Naive B cell (primary cell): ENCODE data around the gene CXCL14. TPM values are rescaled to one million over a fixed set of nuclear protein-coding genes. Genes with fewer than 3 reads are reported as not detected.
"Not testable (repeated sequence)": the region's sequence is repeated elsewhere in the genome, so short reads cannot be mapped to it uniquely, and the experiment has no call there.

Source experiments
- ATAC-seq, 2 donors: fragments of 150-1000 bp; cut with Tn5 transposase; 2 replicates each; pipeline ENCODE4 v1.10.0; 2021; ENCODE audit warnings: low read depth in 2 of 2, mild to moderate bottlenecking in 2 of 2, moderate library complexity in 2 of 2
- DNase-seq: peaks from one replicate; pipeline ENCODE4 v3.0.0; 2022
- H3K27ac Mint-ChIP-seq, 6 donors: one replicate each; pipeline ENCODE4 v1.8.0; 2020 to 2022; ENCODE audit warnings: mild to moderate bottlenecking in 6 of 6, mixed read lengths in 6 of 6, moderate library complexity in 5 of 6, inconsistent platforms in 2 of 6
- H3K27me3 Mint-ChIP-seq, 3 donors: one replicate each; pipeline ENCODE4 v1.8.0; 2021 to 2022; ENCODE audit warnings: mixed read lengths in 3 of 3, mild to moderate bottlenecking in 1 of 3
- H3K36me3 Mint-ChIP-seq, 2 donors: one replicate each; pipeline ENCODE4 v1.8.0; 2020 to 2022; ENCODE audit warnings: mixed read lengths in 2 of 2, inconsistent platforms in 1 of 2, mild to moderate bottlenecking in 1 of 2
- H3K4me1 Mint-ChIP-seq, 3 donors: one replicate each; pipeline ENCODE4 v1.8.0; 2020 to 2022; ENCODE audit warnings: mixed read lengths in 3 of 3, inconsistent platforms in 1 of 3, mild to moderate bottlenecking in 1 of 3, moderate library complexity in 1 of 3
- H3K4me3 Mint-ChIP-seq, 8 donors: one replicate each; pipeline ENCODE4 v1.8.0; 2020 to 2022; ENCODE audit warnings: mild to moderate bottlenecking in 8 of 8, mixed read lengths in 8 of 8, moderate library complexity in 8 of 8, inconsistent platforms in 2 of 8
- H3K9me3 Mint-ChIP-seq, 7 donors: one replicate each; pipeline ENCODE4 v1.8.0; 2020 to 2022; ENCODE audit warnings: mixed read lengths in 7 of 7, mild to moderate bottlenecking in 5 of 7, inconsistent platforms in 2 of 7, moderate library complexity in 1 of 7
- polyA plus RNA-seq, 6 donors: library from polyadenylated mRNA; unstranded; fragments of 300-500 nt; fragmentation: Illumina TruSeq; gene quantifications; one replicate each; pipeline ENCODE4 v1.2.3, GENCODE V29; 2021; ENCODE audit warnings: low read depth in 6 of 6

Gene CXCL14
- polyA plus RNA-seq, 6 donors from 2014 or later, result not detected

DNA sequence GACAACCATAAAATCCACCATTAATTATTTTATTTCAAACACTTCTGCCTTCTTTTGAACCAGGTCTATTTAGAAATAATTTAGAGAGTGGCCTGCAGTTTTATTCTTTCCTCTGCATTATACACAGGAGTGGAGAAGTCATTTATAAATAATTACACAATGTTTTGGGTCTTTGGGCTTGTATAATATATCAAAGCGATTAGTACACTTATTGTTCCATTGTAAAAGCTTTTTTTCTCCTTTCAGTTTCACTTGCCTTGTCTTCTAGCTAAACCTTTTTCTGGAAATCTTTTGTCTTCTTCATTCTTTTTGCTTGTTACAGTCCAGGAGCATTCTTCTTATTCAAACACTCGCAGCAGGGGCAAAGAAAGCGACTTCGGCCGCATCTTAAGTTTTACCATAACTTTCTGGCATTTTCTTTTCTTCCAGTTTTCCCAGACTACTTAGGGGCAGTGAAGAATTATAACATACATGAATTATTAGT lies 35.7 kb downstream of the CXCL14 start:
- peaks cover 0 to 4% (median 0%) of the 10 kb centered on the region in 7 donors for H3K9me3 Mint-ChIP-seq
- peaks cover 76 to 91% (median 91%) of the 10 kb centered on the region in 3 donors for H3K27me3 Mint-ChIP-seq
- DNase-seq (no peak), ATAC-seq (no peak)
- peak overlapping the region; percentile 77 to 89 (median 84) for H3K4me3 Mint-ChIP-seq
- peak overlapping the region in 3 of 6 donors; percentile 8 to 73 (median 8) for H3K27ac Mint-ChIP-seq
- peaks cover 8 to 21% (median 18%) of the 10 kb centered on the region in 3 donors for H3K4me1 Mint-ChIP-seq
- H3K36me3 Mint-ChIP-seq, result no peaks in the 10 kb centered on the region

DNA sequence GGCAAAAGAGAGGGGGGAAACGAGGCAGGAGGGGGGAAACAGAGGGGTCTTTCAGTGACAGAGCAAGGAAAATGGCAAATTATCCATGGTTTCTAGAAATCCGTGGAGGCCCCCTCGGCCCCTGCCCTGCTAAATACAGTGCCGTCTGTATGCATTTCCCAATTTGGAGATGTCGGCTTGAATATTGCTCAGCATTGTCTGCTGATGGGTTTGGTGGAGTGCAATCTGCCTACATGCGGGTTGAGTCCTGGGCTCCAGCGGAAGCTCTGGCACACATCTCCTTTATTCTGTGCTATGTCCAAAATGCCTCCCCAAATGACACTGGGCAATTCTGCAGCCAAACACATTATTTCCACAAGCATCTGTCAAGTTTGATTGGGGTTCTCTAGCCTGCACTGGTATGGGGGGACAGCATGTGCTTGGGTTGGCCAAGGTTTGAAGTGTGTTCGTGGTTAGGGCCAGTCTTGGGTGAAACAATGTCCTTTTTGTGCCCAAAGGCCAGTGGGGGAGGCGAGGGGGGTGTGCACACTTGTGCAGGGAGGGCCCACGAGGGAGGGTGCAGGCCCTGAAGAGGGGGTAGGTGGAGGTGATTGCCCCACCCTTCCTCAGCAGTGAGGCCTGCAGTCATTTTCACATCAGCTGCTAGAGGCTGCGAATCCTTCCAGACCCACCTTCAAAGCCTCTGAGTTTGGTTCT lies 36.8 kb downstream of the CXCL14 start:
- no peak overlapping the region for H3K27ac Mint-ChIP-seq
- no peaks in the 10 kb centered on the region for H3K36me3 Mint-ChIP-seq
- DNase-seq (no peak), ATAC-seq (no peak)
- peaks cover 0 to 2% (median 0%) of the 10 kb centered on the region in 7 donors for H3K9me3 Mint-ChIP-seq
- H3K4me1 Mint-ChIP-seq, result peaks cover 8 to 21% (median 19%) of the 10 kb centered on the region in 3 donors
- peak overlapping the region in 2 of 8 donors; percentile 25 to 50 for H3K4me3 Mint-ChIP-seq
- H3K27me3 Mint-ChIP-seq, result peaks cover 79 to 91% (median 91%) of the 10 kb centered on the region in 3 donors

DNA sequence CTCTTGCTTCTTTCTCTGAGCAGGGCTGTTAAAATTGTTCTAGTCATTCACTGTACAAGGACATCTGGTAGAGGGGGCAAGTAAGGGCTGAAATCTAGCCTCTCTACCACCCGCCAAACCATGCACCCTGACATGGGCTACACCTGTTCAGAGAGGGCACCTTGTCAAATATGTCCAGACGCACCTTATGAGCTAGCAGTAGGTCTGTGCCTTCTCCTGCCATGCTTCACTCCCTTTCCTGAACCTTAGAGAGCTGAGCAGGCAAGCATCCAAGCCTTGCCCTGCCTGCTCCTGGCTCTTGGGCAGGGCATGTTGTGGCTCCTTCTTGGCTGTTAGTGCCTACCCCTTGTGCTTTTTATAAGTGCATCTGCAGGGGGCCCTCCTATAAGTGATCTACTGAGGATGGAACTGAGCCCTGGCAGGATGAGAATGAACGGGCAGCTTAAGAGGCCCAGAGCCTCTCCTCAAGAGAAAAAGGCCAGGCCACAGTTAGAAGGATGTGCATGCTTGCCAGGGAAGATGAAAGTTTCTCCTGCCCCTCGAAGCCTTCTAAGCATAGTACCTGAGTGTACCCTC lies 39.3 kb downstream of the CXCL14 start:
- peaks cover 71 to 89% (median 85%) of the 10 kb centered on the region in 3 donors for H3K27me3 Mint-ChIP-seq
- H3K9me3 Mint-ChIP-seq, result peaks cover 0 to 4% (median 0%) of the 10 kb centered on the region in 7 donors
- no peak for ATAC-seq

DNA sequence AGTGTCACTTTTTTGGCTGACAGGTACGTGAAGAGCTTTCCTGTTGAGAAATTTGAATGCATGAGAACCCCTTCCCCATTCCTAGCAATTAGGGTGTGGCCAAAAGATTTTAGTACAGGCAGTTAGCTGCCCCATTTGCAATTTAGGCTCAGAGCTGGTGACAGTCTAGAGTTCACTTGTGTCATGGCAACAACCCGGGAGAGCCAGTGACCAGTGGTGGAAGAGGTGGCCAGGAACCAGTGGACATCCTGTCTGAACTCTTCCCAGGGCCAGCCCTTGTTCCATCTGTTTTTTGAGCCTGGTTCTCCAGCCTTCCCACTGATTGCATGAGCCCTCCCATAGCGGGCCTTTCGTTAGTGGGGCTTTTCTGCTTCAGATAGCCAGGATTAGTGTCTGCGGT lies 40.5 kb downstream of the CXCL14 start:
- H3K9me3 Mint-ChIP-seq, result peaks cover 0 to 3% (median 0%) of the 10 kb centered on the region in 7 donors
- DNase-seq, result no peak
- peaks cover 0 to 7% of the 10 kb centered on the region in 2 donors for H3K36me3 Mint-ChIP-seq
- H3K27me3 Mint-ChIP-seq, result peaks cover 76 to 92% (median 88%) of the 10 kb centered on the region in 3 donors
- ATAC-seq, result no peak
- H3K4me1 Mint-ChIP-seq, result peaks cover 8 to 17% (median 10%) of the 10 kb centered on the region in 3 donors
- H3K27ac Mint-ChIP-seq, result no peak overlapping the region
- H3K4me3 Mint-ChIP-seq, result no peak overlapping the region

More for the DNA sequence above, 39.3 kb downstream of the CXCL14 start:
- no peak for DNase-seq
- H3K4me3 Mint-ChIP-seq, result peak overlapping the region in 1 of 8 donors; percentile 48
- H3K36me3 Mint-ChIP-seq, result peaks cover 0 to 6% of the 10 kb centered on the region in 2 donors
- no peak overlapping the region for H3K27ac Mint-ChIP-seq
- H3K4me1 Mint-ChIP-seq, result peaks cover 12 to 20% (median 18%) of the 10 kb centered on the region in 3 donors

DNA sequence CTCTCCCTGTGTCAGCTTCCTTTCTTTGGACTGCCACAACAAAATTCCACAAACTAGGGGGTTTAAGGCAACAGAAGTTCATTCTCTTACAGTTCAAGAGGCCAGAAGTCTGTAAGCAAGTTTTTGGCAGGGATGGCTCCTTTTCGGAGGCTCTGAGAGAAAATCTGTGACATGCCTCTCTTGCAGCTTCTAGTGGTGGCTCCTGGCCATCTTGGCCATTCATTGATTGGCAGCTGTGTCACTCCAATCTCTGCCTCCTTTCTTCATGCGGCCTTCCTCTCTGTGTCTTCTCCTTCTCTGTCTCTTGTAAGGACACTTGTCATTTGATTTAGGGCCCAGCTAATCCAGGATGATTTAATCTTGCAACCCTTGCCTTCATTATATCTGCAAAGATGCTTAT lies 41.0 kb downstream of the CXCL14 start:
- Mint-ChIP-seq H3K36me3 (peaks cover 0 to 7% of the 10 kb centered on the region in 2 donors), H3K27ac (no peak overlapping the region), H3K4me1 (peaks cover 5 to 13% (median 6%) of the 10 kb centered on the region in 3 donors), H3K9me3 (peaks cover 0 to 3% (median 0%) of the 10 kb centered on the region in 7 donors), H3K4me3 (no peak overlapping the region), H3K27me3 (peaks cover 75 to 92% (median 88%) of the 10 kb centered on the region in 3 donors)
- no peak for ATAC-seq
- DNase-seq, result no peak

DNA sequence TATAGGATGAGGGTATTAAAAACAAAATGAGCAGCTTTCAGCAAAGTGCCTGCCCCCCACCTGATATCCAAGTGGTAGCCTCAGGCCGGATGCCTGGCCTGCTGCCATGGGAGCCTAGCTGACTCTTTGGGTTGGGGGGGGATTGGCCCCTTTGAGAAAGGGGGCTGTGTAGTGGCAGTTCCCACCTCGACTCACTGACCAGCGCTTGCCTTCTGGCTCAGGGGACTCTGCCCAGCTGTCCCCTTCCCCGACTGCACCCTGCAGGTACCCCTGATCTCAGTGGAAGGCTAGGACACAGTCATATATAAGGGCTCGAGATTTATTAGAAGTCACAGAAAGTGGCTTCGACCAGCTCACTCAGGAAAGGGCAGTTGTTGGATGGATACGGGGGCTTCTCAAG lies 41.5 kb downstream of the CXCL14 start:
- no peak for ATAC-seq
- Mint-ChIP-seq H3K4me3 (peak overlapping the region in 3 of 8 donors; percentile 21 to 47 (median 36)), H3K4me1 (peaks cover 5 to 13% (median 6%) of the 10 kb centered on the region in 3 donors), H3K27me3 (peaks cover 79 to 96% (median 91%) of the 10 kb centered on the region in 3 donors), H3K9me3 (peaks cover 0 to 3% (median 0%) of the 10 kb centered on the region in 7 donors), H3K27ac (peak overlapping the region in 1 of 6 donors; percentile 65), H3K36me3 (peaks cover 0 to 7% of the 10 kb centered on the region in 2 donors)
- no peak for DNase-seq

DNA sequence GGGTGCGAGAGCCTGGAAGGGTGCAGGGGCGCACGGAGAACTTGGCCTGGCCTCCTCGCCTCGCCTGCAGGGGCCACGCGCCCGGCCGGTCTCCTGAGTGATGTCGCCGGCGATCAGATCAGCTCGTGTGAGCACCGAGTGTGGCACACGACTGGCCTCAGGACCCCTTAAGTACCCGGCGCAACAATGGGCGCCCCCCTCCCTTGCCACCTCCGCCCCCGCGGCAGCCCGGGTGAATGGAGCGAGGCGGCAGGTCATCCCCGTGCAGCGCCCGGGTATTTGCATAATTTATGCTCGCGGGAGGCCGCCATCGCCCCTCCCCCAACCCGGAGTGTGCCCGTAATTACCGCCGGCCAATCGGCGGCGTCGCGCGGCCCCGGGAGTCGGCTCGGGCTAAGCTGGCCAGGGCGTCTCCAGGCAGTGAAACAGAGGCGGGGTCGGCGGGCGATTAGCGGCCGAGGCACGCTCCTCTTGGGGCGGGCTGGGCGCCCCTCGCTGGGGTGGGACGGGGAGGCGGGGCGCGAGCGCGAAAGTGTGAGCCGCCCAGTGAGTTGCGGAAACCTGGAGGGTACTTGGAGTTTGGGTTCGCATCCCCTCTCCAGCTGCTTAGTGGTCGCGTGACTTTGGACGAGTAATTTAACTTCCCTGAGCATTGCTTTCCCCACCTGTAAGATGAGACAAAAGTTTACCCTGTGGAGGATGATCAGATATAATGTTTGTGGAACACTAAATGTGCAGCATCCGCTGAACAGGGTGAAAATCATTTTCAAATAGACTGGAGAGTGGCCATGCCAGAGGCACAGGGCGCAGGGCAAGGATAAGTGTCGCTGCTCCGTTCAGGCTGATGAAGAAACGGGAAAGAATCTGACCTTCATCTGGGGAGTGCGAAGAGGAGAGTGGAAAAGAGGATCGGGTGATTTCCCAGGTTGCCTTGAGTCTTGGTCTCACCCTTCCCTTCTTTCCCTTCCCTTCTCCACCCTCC lies 42.7 kb downstream of the CXCL14 start, which contains the start of gene NEUROG1:
Gene NEUROG1, minus strand, starts transcription at position 145 of the 982 bp plus-strand sequence. CDS start 274 bp downstream, outside the sequence.
- Mint-ChIP-seq H3K4me3 (peak within 1 kb of the TSS in 5 of 8 donors; percentile 51 to 81 (median 68)), H3K27me3 (peaks cover 84 to 91% (median 91%) of the 10 kb centered on the region in 3 donors), H3K36me3 (peaks cover 0 to 7% of the 10 kb centered on the region in 2 donors), H3K27ac (peak within 1 kb of the TSS in 1 of 6 donors; percentile 63), H3K4me1 (peaks cover 5 to 13% (median 6%) of the 10 kb centered on the region in 3 donors), H3K9me3 (peaks cover 0 to 3% (median 0%) of the 10 kb centered on the region in 7 donors)
- ATAC-seq (no peak), DNase-seq (no peak)

DNA sequence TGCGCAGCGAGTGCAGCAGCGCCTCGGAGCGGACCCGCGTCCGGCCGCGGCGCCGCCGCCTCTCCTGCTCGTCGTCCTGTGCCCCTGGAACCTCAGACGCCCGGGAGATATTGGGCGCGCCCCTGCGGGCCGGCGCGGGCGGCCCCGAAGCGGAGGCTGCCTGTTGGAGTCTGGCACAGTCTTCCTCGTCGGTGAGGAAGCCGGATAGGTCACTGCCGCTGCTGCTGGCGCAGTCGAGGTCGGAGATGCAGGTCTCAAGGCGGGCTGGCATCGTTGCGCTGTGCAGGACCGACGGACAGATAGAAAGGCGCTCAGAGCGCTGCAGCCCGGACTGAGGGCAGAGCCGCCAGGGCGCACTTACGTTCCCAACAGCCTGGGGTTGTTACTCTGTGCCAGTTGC lies 43.4 kb downstream of the CXCL14 start:
- Mint-ChIP-seq H3K27me3 (peaks cover 83 to 91% (median 91%) of the 10 kb centered on the region in 3 donors), H3K36me3 (peaks cover 0 to 7% of the 10 kb centered on the region in 2 donors), H3K27ac (no peak overlapping the region), H3K4me3 (peak overlapping the region in 2 of 8 donors; percentile 47 to 51), H3K4me1 (peaks cover 5 to 13% (median 6%) of the 10 kb centered on the region in 3 donors), H3K9me3 (peaks cover 0 to 6% (median 2%) of the 10 kb centered on the region in 7 donors)
- DNase-seq (no peak), ATAC-seq (no peak)

DNA sequence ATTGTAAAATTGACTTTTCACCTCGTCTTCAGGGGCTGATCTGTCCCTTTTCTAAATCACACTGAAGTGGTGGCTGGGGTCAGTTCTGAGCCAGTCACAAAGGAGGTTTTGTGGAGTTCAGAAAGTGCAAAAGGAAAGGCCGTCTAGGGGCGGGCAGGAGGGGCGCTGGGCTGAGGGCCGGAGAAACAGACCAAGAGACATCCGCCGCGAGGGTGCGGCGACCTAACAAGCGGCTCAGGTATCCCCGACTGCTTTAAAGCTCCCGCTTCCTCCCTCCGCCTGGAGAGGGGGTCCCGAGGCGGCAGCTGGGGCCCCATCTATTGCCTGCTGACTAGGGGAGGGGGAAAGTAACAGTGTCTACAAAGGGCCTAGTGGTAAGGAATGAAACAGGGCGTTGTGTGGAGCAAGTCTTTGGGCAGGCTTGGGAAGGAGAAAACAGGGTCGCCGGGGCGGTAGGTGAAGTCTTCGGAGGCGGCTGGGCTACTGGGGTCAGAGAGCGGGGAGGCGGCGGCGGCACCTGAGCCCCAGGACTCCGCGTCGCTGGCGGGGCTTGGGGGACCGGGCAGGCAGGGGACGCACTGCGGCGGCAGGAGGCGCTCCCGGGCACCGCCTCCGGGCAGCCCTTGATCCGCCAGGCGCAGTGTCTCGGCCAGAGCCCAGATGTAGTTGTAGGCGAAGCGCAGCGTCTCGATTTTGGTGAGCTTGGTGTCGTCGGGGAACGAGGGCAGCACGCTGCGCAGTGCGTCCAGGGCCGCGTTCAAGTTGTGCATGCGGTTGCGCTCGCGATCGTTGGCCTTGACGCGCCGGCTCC lies 44.0 kb downstream of the CXCL14 start:
- Mint-ChIP-seq H3K4me3 (peak overlapping the region in 5 of 8 donors; percentile 51 to 81 (median 63)), H3K27ac (peak overlapping the region in 1 of 6 donors; percentile 63), H3K9me3 (peaks cover 0 to 11% (median 5%) of the 10 kb centered on the region in 7 donors), H3K4me1 (peaks cover 5 to 13% (median 6%) of the 10 kb centered on the region in 3 donors), H3K27me3 (peaks cover 83 to 92% (median 91%) of the 10 kb centered on the region in 3 donors), H3K36me3 (peaks cover 0 to 13% of the 10 kb centered on the region in 2 donors)
- no peak for ATAC-seq
- no peak for DNase-seq

DNA sequence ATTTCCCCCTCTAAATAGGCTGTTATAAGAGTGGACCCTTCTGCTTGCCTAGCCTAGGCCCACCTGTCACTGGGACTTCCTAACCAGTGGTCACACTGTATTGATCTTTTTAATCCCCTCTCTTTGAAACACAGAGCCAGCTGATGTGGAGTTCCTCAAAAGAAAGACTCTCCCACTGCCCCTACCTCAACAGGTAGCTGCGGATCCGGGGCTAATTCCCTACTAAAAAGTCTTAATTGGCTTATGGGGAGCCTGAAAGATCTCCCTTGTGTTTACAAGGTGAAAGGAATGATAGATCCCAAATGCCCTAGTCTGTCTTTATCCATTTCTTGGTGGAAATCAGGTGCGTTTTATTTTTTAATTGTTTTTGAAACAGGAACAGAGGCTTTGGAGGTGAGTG lies 45.0 kb downstream of the CXCL14 start:
- H3K27ac Mint-ChIP-seq, result no peak overlapping the region
- H3K27me3 Mint-ChIP-seq, result peaks cover 73 to 92% (median 82%) of the 10 kb centered on the region in 3 donors
- peaks cover 0 to 11% (median 5%) of the 10 kb centered on the region in 7 donors for H3K9me3 Mint-ChIP-seq
- ATAC-seq, result no peak
- H3K36me3 Mint-ChIP-seq, result peaks cover 0 to 15% of the 10 kb centered on the region in 2 donors
- DNase-seq, result no peak
- peaks cover 5 to 13% (median 6%) of the 10 kb centered on the region in 3 donors for H3K4me1 Mint-ChIP-seq
- peak overlapping the region in 1 of 8 donors; percentile 57 for H3K4me3 Mint-ChIP-seq

DNA sequence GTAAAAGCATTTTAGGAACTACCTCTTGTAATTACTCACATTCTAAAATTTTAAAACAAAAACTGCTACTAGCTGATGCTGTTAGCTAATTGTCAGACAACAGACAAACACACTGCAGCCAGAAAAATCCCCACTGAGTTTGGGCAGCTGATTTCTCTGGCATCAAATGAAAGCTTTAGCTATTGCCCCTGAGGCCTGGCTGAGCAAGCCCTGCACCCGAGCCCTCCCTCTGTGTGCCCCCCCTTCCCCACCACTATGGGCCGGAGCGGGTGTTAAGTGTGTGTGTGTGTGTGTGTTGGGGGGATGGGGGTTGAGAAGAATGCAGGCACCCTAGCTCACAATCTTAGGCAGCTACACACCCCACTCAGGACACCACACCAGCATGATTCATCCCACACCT lies 45.5 kb downstream of the CXCL14 start:
- ATAC-seq, result no peak
- Mint-ChIP-seq H3K36me3 (peaks cover 0 to 15% of the 10 kb centered on the region in 2 donors), H3K4me1 (peaks cover 5 to 13% (median 6%) of the 10 kb centered on the region in 3 donors), H3K9me3 (peaks cover 0 to 11% (median 5%) of the 10 kb centered on the region in 7 donors), H3K27me3 (peaks cover 69 to 88% (median 77%) of the 10 kb centered on the region in 3 donors), H3K4me3 (no peak overlapping the region), H3K27ac (no peak overlapping the region)
- no peak for DNase-seq

DNA sequence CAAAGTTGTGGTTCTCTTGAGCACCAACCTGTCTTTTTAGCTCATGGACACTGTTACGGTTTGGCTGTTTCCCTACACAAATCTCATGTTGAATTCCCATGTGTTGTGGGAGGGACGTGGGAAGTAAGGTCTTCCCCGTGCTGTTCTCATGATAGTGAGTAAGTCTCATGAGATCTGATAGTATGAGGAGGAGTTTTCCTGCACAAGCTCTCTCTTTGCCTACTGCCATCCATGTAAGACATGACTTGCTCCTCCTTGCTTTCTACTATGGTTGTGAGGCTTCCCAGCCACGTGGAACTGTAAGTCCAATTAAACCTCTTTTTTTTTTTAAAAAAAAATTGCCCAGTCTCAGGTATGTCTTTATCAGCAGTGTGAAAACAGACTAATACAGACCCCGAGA lies 49.2 kb downstream of the CXCL14 start:
- not testable (repeated sequence) for H3K4me1 Mint-ChIP-seq, ATAC-seq, DNase-seq, H3K36me3 Mint-ChIP-seq, H3K27ac Mint-ChIP-seq, H3K4me3 Mint-ChIP-seq
- H3K9me3 Mint-ChIP-seq, result peaks cover 0 to 14% (median 5%) of the 10 kb centered on the region in 7 donors
- H3K27me3 Mint-ChIP-seq, result peaks cover 65 to 90% (median 72%) of the 10 kb centered on the region in 3 donors
